CD4-positive, alpha-beta T cell treated with Interleukin-4 for 1 hour (primary cell): ENCODE data around the gene SUSD1.
"Not testable (repeated sequence)": the region's sequence is repeated elsewhere in the genome, so short reads cannot be mapped to it uniquely, and the experiment has no call there.

Experiments used
- DNase-seq, 2 donors: peaks; one replicate each; pipeline ENCODE4 v3.0.0-alpha.2; 2020 to 2022

The SUSD1 gene

GRCh38 chr9:112128399-112128798 is 46.7 kb downstream of the SUSD1 start:
- DNase-seq: not testable (repeated sequence)

- DNase-seq: no peak
Measured at GRCh38 chr9:112127281-112127680, 47.8 kb downstream of the SUSD1 start.

GRCh38 chr9:112125951-112126388 is 49.1 kb downstream of the SUSD1 start:
- DNase-seq: no peak

GRCh38 chr9:112124156-112124555 is 50.9 kb downstream of the SUSD1 start:
- no peak for DNase-seq

- DNase-seq: no peak
Measured at GRCh38 chr9:112121633-112122032, 53.5 kb downstream of the SUSD1 start.

GRCh38 chr9:112120439-112120925 is 54.6 kb downstream of the SUSD1 start:
- no peak for DNase-seq

GRCh38 chr9:112120030-112120341 is 55.1 kb downstream of the SUSD1 start:
- DNase-seq: no peak

- no peak for DNase-seq
Measured at GRCh38 chr9:112119225-112120029, 55.7 kb downstream of the SUSD1 start.

GRCh38 chr9:112118009-112118408 is 57.1 kb downstream of the SUSD1 start:
- no peak for DNase-seq

GRCh38 chr9:112115970-112116753 is 58.9 kb downstream of the SUSD1 start:
- no peak for DNase-seq

GRCh38 chr9:112115109-112115508 is 60.0 kb downstream of the SUSD1 start:
- DNase-seq: no peak

- peak in 1 of 2 donors; percentile 42 for DNase-seq
Measured at GRCh38 chr9:112112941-112113681, 62.0 kb downstream of the SUSD1 start.

- no peak for DNase-seq
Measured at GRCh38 chr9:112112519-112112918, 62.6 kb downstream of the SUSD1 start.

GRCh38 chr9:112111461-112111860 is 63.6 kb downstream of the SUSD1 start:
- no peak for DNase-seq

GRCh38 chr9:112110777-112111113 is 64.4 kb downstream of the SUSD1 start:
- no peak for DNase-seq

- DNase-seq: no peak
Measured at GRCh38 chr9:112110094-112110776, 64.9 kb downstream of the SUSD1 start.

GRCh38 chr9:112104901-112105300 is 70.2 kb downstream of the SUSD1 start:
- DNase-seq: no peak

- DNase-seq: no peak
Measured at GRCh38 chr9:112104401-112104800, 70.7 kb downstream of the SUSD1 start.

GRCh38 chr9:112103405-112103804 is 71.7 kb downstream of the SUSD1 start:
- DNase-seq: no peak

- peak; percentile 71 to 76 for DNase-seq
Measured at GRCh38 chr9:112097712-112098688, 77.1 kb downstream of the SUSD1 start.

GRCh38 chr9:112094948-112095681 is 80.0 kb downstream of the SUSD1 start:
- no peak for DNase-seq
